ENCODE results near the gene RHEB. TPM values are rescaled to one million over a fixed set of nuclear protein-coding genes. Genes with fewer than 3 reads are reported as not detected.

The RHEB gene
- total and polyA plus RNA-seq, 2 of the 13 experiments (the other 11 are each of a cell fraction or from before 2014, with no cell fraction given): 55.0 to 77.6 TPM

DNA sequence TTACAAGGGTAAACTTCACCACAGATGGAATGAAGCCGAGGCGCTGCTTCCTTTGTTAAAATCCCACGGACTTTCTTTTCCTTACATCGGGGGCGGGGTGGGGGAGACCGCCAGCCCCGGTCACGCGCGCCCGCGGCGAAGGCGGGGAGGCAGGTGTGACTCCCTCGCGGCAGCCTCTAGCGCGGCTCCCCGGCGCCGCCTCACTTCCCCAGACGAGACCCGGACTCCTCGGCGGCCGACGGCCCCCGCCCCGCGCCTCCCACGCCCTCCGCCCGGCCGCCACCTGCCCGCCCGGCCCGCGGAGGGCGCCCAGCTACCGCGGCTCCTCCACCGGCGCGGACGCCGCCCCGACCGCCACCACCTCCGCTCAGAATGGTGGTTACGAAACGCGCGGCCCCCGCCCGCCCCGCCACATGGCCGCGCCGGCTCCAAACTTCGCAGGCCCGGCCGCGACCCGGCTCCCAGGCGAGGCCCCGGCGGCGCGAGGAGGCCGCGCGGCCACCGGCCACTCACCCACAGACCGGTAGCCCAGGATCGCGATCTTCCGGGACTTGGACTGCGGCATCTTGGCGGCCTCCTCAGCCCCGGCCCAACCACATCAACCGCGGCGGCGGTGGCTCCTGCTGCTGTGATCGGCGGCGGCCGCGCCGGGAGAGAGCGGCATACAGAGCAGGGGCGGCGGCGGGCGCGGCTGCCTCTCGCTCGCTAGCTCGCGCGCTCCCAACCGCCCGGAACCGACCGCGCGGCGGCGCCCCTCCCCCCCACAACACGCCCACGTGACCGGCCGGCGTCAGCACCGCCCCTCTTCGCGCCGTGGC lies 539 bp downstream of the RHEB start (continued):
- TF ChIP-seq, protein P1, sequence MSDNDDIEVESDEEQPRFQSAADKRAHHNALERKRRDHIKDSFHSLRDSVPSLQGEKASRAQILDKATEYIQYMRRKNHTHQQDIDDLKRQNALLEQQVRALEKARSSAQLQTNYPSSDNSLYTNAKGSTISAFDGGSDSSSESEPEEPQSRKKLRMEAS (IDR thresholded peaks at IDR 0.05): peak; percentile 36
- TF ChIP-seq ZMYM4 (CRISPR knock-in tag; IDR thresholded peaks at IDR 0.05) (peak; percentile 34; the same call in 1 of the 2 replicates), RNF2 (conservative IDR thresholded peaks at IDR 0.05; ENCODE audit: low read depth) (0 out of 2 replicates have a peak, but pooled peaks have one; percentile 29), KDM5A (IDR thresholded peaks at IDR 0.05; ENCODE audit: borderline replicate concordance, low read length) (peak; percentile 60; the same call in 1 of the 2 replicates), IRX3 (CRISPR knock-in tag; IDR thresholded peaks at IDR 0.05; ENCODE audit: borderline replicate concordance, low read depth) (0 out of 2 replicates have a peak, but pooled peaks have one; percentile 46), ZFX (CRISPR knock-in tag; IDR thresholded peaks at IDR 0.05; ENCODE audit: low read depth) (peak; percentile 34; the same call in 1 of the 2 replicates), ZFY (CRISPR knock-in tag; IDR thresholded peaks at IDR 0.05) (peak; percentile 64), TAF1 (CRISPR knock-in tag; IDR thresholded peaks at IDR 0.05) (peak; percentile 51; the same call in 1 of the 2 replicates), CEBPB (IDR thresholded peaks at IDR 0.05; ENCODE audit: borderline replicate concordance, low read depth, low read length) (peak; percentile 5; the same call in 1 of the 2 replicates), AGO2 (optimal IDR thresholded peaks at IDR 0.05; ENCODE audit: low read depth, low read length) (peak; percentile 9), XRCC5 (optimal IDR thresholded peaks at IDR 0.05; ENCODE audit: low read length) (peak; percentile 10)
- TF ChIP-seq, protein P2, sequence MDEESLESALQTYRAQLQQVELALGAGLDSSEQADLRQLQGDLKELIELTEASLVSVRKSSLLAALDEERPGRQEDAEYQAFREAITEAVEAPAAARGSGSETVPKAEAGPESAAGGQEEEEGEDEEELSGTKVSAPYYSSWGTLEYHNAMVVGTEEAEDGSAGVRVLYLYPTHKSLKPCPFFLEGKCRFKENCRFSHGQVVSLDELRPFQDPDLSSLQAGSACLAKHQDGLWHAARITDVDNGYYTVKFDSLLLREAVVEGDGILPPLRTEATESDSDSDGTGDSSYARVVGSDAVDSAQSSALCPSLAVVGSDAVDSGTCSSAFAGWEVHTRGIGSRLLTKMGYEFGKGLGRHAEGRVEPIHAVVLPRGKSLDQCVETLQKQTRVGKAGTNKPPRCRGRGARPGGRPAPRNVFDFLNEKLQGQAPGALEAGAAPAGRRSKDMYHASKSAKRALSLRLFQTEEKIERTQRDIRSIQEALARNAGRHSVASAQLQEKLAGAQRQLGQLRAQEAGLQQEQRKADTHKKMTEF (CRISPR knock-in tag; IDR thresholded peaks at IDR 0.05): 0 out of 2 replicates have a peak, but pooled peaks have one; percentile 0
- TF ChIP-seq, protein P3, sequence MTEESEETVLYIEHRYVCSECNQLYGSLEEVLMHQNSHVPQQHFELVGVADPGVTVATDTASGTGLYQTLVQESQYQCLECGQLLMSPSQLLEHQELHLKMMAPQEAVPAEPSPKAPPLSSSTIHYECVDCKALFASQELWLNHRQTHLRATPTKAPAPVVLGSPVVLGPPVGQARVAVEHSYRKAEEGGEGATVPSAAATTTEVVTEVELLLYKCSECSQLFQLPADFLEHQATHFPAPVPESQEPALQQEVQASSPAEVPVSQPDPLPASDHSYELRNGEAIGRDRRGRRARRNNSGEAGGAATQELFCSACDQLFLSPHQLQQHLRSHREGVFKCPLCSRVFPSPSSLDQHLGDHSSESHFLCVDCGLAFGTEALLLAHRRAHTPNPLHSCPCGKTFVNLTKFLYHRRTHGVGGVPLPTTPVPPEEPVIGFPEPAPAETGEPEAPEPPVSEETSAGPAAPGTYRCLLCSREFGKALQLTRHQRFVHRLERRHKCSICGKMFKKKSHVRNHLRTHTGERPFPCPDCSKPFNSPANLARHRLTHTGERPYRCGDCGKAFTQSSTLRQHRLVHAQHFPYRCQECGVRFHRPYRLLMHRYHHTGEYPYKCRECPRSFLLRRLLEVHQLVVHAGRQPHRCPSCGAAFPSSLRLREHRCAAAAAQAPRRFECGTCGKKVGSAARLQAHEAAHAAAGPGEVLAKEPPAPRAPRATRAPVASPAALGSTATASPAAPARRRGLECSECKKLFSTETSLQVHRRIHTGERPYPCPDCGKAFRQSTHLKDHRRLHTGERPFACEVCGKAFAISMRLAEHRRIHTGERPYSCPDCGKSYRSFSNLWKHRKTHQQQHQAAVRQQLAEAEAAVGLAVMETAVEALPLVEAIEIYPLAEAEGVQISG (CRISPR knock-in tag; IDR thresholded peaks at IDR 0.05): peak; percentile 44
- TF ChIP-seq, protein P4, sequence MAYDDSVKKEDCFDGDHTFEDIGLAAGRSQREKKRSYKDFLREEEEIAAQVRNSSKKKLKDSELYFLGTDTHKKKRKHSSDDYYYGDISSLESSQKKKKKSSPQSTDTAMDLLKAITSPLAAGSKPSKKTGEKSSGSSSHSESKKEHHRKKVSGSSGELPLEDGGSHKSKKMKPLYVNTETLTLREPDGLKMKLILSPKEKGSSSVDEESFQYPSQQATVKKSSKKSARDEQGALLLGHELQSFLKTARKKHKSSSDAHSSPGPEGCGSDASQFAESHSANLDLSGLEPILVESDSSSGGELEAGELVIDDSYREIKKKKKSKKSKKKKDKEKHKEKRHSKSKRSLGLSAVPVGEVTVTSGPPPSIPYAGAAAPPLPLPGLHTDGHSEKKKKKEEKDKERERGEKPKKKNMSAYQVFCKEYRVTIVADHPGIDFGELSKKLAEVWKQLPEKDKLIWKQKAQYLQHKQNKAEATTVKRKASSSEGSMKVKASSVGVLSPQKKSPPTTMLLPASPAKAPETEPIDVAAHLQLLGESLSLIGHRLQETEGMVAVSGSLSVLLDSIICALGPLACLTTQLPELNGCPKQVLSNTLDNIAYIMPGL (CRISPR knock-in tag; IDR thresholded peaks at IDR 0.05; ENCODE audit: borderline replicate concordance in 1 of 2, low read depth in 1 of 2): 0 out of 4 replicates have a peak, but pooled peaks of 1 of the 2 experiments have one; percentile 14
- TF ChIP-seq, protein P5, sequence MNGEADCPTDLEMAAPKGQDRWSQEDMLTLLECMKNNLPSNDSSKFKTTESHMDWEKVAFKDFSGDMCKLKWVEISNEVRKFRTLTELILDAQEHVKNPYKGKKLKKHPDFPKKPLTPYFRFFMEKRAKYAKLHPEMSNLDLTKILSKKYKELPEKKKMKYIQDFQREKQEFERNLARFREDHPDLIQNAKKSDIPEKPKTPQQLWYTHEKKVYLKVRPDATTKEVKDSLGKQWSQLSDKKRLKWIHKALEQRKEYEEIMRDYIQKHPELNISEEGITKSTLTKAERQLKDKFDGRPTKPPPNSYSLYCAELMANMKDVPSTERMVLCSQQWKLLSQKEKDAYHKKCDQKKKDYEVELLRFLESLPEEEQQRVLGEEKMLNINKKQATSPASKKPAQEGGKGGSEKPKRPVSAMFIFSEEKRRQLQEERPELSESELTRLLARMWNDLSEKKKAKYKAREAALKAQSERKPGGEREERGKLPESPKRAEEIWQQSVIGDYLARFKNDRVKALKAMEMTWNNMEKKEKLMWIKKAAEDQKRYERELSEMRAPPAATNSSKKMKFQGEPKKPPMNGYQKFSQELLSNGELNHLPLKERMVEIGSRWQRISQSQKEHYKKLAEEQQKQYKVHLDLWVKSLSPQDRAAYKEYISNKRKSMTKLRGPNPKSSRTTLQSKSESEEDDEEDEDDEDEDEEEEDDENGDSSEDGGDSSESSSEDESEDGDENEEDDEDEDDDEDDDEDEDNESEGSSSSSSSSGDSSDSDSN (CRISPR knock-in tag; IDR thresholded peaks at IDR 0.05): peak; percentile 68; the same call in 1 of the 2 replicates

All from HepG2 (cell line).